WTC11 (cell line): ENCODE results near the gene CMTM6. TPM values are rescaled to one million over a fixed set of nuclear protein-coding genes. Genes with fewer than 3 reads are reported as not detected.

Experiments used
- ATAC-seq: fragments of 200-7000 bp; cut with Tn5 transposase; 2 replicates; pipeline ENCODE4 v1.10.0; 2021; ENCODE audit warnings: mild to moderate bottlenecking, moderate library complexity
- CTCF ChIA-PET: fragments of 300-600 bp; sonication (Branson Sonifier 250); formaldehyde crosslinking; loops from one replicate; lab custom pipeline; 2021; ENCODE audit warnings: antibody characterized with exemption; lab: Charles Lee
- POLR2A ChIA-PET: fragments of 350-600 bp; sonication (Branson Sonifier 250); formaldehyde crosslinking; loops from one replicate; lab custom pipeline; 2021; ENCODE audit warnings: antibody characterized with exemption; lab: Charles Lee
- DNase-seq: peaks from one replicate; pipeline ENCODE4 v3.0.0; 2021; ENCODE audit warnings: low spot score
- H3K27ac Mint-ChIP-seq: 2 replicates; pipeline ENCODE4 v1.8.0; 2021; ENCODE audit warnings: mixed read lengths
- H3K27me3 Mint-ChIP-seq: 2 replicates; pipeline ENCODE4 v1.8.0; 2021; ENCODE audit warnings: low read depth, mild to moderate bottlenecking, moderate library complexity, mixed read lengths
- H3K36me3 Mint-ChIP-seq: 2 replicates; pipeline ENCODE4 v1.8.0; 2021; ENCODE audit warnings: mixed read lengths
- H3K4me1 Mint-ChIP-seq: 2 replicates; pipeline ENCODE4 v1.8.0; 2022; ENCODE audit warnings: mixed read lengths
- H3K4me3 Mint-ChIP-seq: 2 replicates; pipeline ENCODE4 v1.8.0; 2021; ENCODE audit warnings: mild to moderate bottlenecking, moderate library complexity, mixed read lengths
- H3K9me3 Mint-ChIP-seq: 2 replicates; pipeline ENCODE4 v1.8.0; 2021; ENCODE audit warnings: mixed read lengths
- CREM ChIP-seq: sonication (generic); formaldehyde crosslinking; IDR thresholded peaks from 2 replicates; pipeline ENCODE4 v1.8.1; 2022; ENCODE audit warnings: mild to moderate bottlenecking, missing genetic modification reagents, moderate library complexity
- CTCF ChIP-seq: fragments of 200-600 bp; IDR thresholded peaks from 2 replicates; pipeline ENCODE4 v1.8.0; 2022; ENCODE audit warnings: antibody characterized with exemption
- ELF4 ChIP-seq: sonication (generic); formaldehyde crosslinking; IDR thresholded peaks from 2 replicates; pipeline ENCODE4 v1.8.1; 2022; ENCODE audit warnings: low read depth, mild to moderate bottlenecking, moderate library complexity, missing genetic modification reagents
- ESRRA ChIP-seq: sonication (generic); formaldehyde crosslinking; IDR thresholded peaks from 2 replicates; pipeline ENCODE4 v1.8.1; 2022; ENCODE audit warnings: mild to moderate bottlenecking, missing genetic modification reagents, borderline replicate concordance
- GABPB1 ChIP-seq: sonication (generic); formaldehyde crosslinking; IDR thresholded peaks from 2 replicates; pipeline ENCODE4 v1.8.1; 2023; ENCODE audit warnings: mild to moderate bottlenecking, missing genetic modification reagents
- GRHL2 ChIP-seq: fragments of 250-450 bp; sonication (Bioruptor Pico); IDR thresholded peaks from 2 replicates; pipeline ENCODE4 v1.8.0; 2022; ENCODE audit warnings: mild to moderate bottlenecking, moderate library complexity; ENCODE audit not compliant: insufficient replicate concordance, severe bottlenecking
- JUN ChIP-seq: sonication (generic); formaldehyde crosslinking; IDR thresholded peaks from 2 replicates; pipeline ENCODE4 v1.8.0; 2023; ENCODE audit warnings: mild to moderate bottlenecking, missing genetic modification reagents
- MLX ChIP-seq: sonication (generic); formaldehyde crosslinking; IDR thresholded peaks from 2 replicates; pipeline ENCODE4 v1.8.1; 2023; ENCODE audit warnings: mild to moderate bottlenecking, missing genetic modification reagents, moderate library complexity
- NFATC4 ChIP-seq: fragments of 250-450 bp; sonication (Bioruptor Pico); IDR thresholded peaks from 2 replicates; pipeline ENCODE4 v1.9.0; 2021; ENCODE audit warnings: mild to moderate bottlenecking
- NFYB ChIP-seq: sonication (generic); formaldehyde crosslinking; conservative IDR thresholded peaks from 2 replicates; pipeline ENCODE4 v1.8.0; 2022; ENCODE audit warnings: low read depth, missing genetic modification reagents
- NR2C2 ChIP-seq: sonication (generic); formaldehyde crosslinking; IDR thresholded peaks from 2 replicates; pipeline ENCODE4 v1.8.0; 2022; ENCODE audit warnings: mild to moderate bottlenecking, missing genetic modification reagents
- PRRX2 ChIP-seq: fragments of 250-450 bp; sonication (Bioruptor Pico); IDR thresholded peaks from 2 replicates; pipeline ENCODE4 v1.8.0; 2021; ENCODE audit warnings: mild to moderate bottlenecking
- SOX15 ChIP-seq: fragments of 250-450 bp; sonication (Bioruptor Pico); IDR thresholded peaks from 2 replicates; pipeline ENCODE4 v1.9.0; 2021; ENCODE audit warnings: mild to moderate bottlenecking
- SP1 ChIP-seq: sonication (generic); formaldehyde crosslinking; conservative IDR thresholded peaks from 2 replicates; pipeline ENCODE4 v1.8.1; 2022; ENCODE audit warnings: missing genetic modification reagents
- STAT6 ChIP-seq: sonication (generic); formaldehyde crosslinking; conservative IDR thresholded peaks from 2 replicates; pipeline ENCODE4 v1.8.1; 2023; ENCODE audit warnings: mild to moderate bottlenecking, low read depth, missing genetic modification reagents, moderate library complexity
- TEAD1 ChIP-seq: sonication (generic); formaldehyde crosslinking; IDR thresholded peaks from 2 replicates; pipeline ENCODE4 v1.8.0; 2022; ENCODE audit warnings: mild to moderate bottlenecking, missing genetic modification reagents
- USF2 ChIP-seq: sonication (generic); formaldehyde crosslinking; IDR thresholded peaks from 2 replicates; pipeline ENCODE4 v1.8.1; 2023; ENCODE audit warnings: mild to moderate bottlenecking, missing genetic modification reagents, moderate library complexity
- ZBTB43 ChIP-seq: sonication (generic); formaldehyde crosslinking; IDR thresholded peaks from 2 replicates; pipeline ENCODE4 v1.8.1; 2023; ENCODE audit warnings: mild to moderate bottlenecking, missing genetic modification reagents
- ZNF232 ChIP-seq: sonication (generic); formaldehyde crosslinking; IDR thresholded peaks from 2 replicates; pipeline ENCODE4 v1.8.0; 2022; ENCODE audit warnings: mild to moderate bottlenecking, missing genetic modification reagents
- ZNF423 ChIP-seq: fragments of 250-450 bp; sonication (Bioruptor Pico); IDR thresholded peaks from 2 replicates; pipeline ENCODE4 v2.1.2; 2022; ENCODE audit warnings: mild to moderate bottlenecking, moderate library complexity
- total RNA-seq: library from RNA; stranded (reverse); gene quantifications from 3 replicates; pipeline ENCODE4 v1.2.3, GENCODE V29; 2021

Gene CMTM6
- total RNA-seq, 1 experiment from 2014 or later, result 42.3 TPM

GRCh38 chr3:32551087-32551486 lies 48.4 kb upstream of the CMTM6 start:
- no peak overlapping the region for H3K4me3 Mint-ChIP-seq
- TF ChIP-seq USF2 (CRISPR knock-in tag), result no peak
- TF ChIP-seq NFATC4, result no peak
- TF ChIP-seq NFYB (CRISPR knock-in tag), result no peak
- TF ChIP-seq PRRX2 (CRISPR knock-in tag), result no peak
- no peak for TF ChIP-seq TEAD1 (CRISPR knock-in tag)
- TF ChIP-seq GABPB1 (CRISPR knock-in tag), result no peak
- TF ChIP-seq GRHL2, result no peak
- TF ChIP-seq JUN (CRISPR knock-in tag), result no peak
- TF ChIP-seq CTCF, result no peak
- no peak for TF ChIP-seq SP1 (CRISPR knock-in tag)
- no peak for TF ChIP-seq ZNF232 (CRISPR knock-in tag)
- TF ChIP-seq ESRRA, result no peak
- no peak for TF ChIP-seq ZNF423
- no peak for TF ChIP-seq CREM (CRISPR knock-in tag)
- TF ChIP-seq ZBTB43, result no peak
- TF ChIP-seq ELF4 (CRISPR knock-in tag), result no peak
- no peak for DNase-seq
- no peaks in the 10 kb centered on the region for H3K9me3 Mint-ChIP-seq
- H3K4me1 Mint-ChIP-seq, result peaks cover 22% of the 10 kb centered on the region
- H3K27ac Mint-ChIP-seq, result peak overlapping the region; percentile 0; the same call in 1 of the 2 replicates
- no peaks in the 10 kb centered on the region for H3K36me3 Mint-ChIP-seq
- no peaks in the 10 kb centered on the region for H3K27me3 Mint-ChIP-seq
- no peak for ATAC-seq
- POLR2A ChIA-PET, result no interaction called here
- CTCF ChIA-PET, result no interaction called here

GRCh38 chr3:32545305-32545704 lies 42.7 kb upstream of the CMTM6 start:
- Mint-ChIP-seq H3K36me3 (no peaks in the 10 kb centered on the region; the same call in 1 of the 2 replicates), H3K27ac (no peak overlapping the region), H3K27me3 (no peaks in the 10 kb centered on the region), H3K4me1 (peaks cover 5% of the 10 kb centered on the region), H3K4me3 (no peak overlapping the region), H3K9me3 (no peaks in the 10 kb centered on the region)
- TF ChIP-seq PRRX2 (CRISPR knock-in tag), result no peak
- no peak for TF ChIP-seq SOX15 (CRISPR knock-in tag)
- no peak for TF ChIP-seq CTCF
- TF ChIP-seq ELF4 (CRISPR knock-in tag), result no peak
- no peak for DNase-seq
- POLR2A ChIA-PET, result no interaction called here
- CTCF ChIA-PET, result no interaction called here
- ATAC-seq, result no peak

- no peak overlapping the region for H3K4me3 Mint-ChIP-seq
- no peak overlapping the region for H3K27ac Mint-ChIP-seq
- H3K4me1 Mint-ChIP-seq, result peaks cover 5% of the 10 kb centered on the region
- no peaks in the 10 kb centered on the region for H3K9me3 Mint-ChIP-seq
- ChIA-PET CTCF (no interaction called here), POLR2A (no interaction called here)
- TF ChIP-seq STAT6 (CRISPR knock-in tag) (no peak), NR2C2 (no peak), MLX (CRISPR knock-in tag) (no peak)
- ATAC-seq, result no peak
- DNase-seq, result no peak
- H3K27me3 Mint-ChIP-seq, result no peaks in the 10 kb centered on the region
- H3K36me3 Mint-ChIP-seq, result no peaks in the 10 kb centered on the region; the same call in 1 of the 2 replicates
These were observed 42.2 kb upstream of the CMTM6 start for GRCh38 chr3:32544894-32545293.
